ENCODE results near the gene HECA. TPM values are rescaled to one million over a fixed set of nuclear protein-coding genes. Genes with fewer than 3 reads are reported as not detected.

Gene HECA
- total and polyA plus RNA-seq, 10 of the 15 experiments (the other 5 are each of a cell fraction or from before 2014, with no cell fraction given): 0.52 to 7.2 (median 2.7) TPM

DNA sequence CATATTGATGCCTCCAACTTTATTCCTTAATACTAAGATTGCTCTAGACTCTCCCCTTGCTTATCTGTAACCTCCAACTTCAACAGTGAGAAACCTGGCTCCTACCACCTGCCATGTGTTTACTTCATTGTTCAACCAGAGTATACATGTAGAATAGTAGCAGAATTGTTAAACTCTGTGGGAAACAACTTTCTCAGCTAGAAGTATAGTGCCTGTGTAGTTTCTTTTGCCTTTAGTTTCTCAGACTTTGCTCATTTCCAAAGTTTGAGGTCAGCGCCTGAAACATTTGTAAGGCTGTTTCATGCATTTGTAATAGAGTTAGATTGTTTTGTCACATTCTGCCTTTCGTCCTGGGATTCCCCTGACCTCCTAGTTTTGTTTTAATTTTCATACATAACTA is 34.9 kb upstream of the HECA start (continued):
- TF ChIP-seq, protein P1, sequence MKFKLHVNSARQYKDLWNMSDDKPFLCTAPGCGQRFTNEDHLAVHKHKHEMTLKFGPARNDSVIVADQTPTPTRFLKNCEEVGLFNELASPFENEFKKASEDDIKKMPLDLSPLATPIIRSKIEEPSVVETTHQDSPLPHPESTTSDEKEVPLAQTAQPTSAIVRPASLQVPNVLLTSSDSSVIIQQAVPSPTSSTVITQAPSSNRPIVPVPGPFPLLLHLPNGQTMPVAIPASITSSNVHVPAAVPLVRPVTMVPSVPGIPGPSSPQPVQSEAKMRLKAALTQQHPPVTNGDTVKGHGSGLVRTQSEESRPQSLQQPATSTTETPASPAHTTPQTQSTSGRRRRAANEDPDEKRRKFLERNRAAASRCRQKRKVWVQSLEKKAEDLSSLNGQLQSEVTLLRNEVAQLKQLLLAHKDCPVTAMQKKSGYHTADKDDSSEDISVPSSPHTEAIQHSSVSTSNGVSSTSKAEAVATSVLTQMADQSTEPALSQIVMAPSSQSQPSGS (IDR thresholded peaks at IDR 0.05; ENCODE audit: low read length): peak; percentile 88
- TF ChIP-seq ZNF207 (IDR thresholded peaks at IDR 0.05; ENCODE audit: borderline replicate concordance) (no peak), RELA (IDR thresholded peaks at IDR 0.05; ENCODE audit: borderline replicate concordance, partially characterized antibody) (peak; percentile 32), BHLHE40 (IDR thresholded peaks at IDR 0.05; ENCODE audit: borderline replicate concordance in 1 of 2, low read depth in 2 of 2, low read length in 1 of 2) (peak; percentile 28 to 40; a peak in 2 of 4 replicates), NR2F1 (conservative IDR thresholded peaks at IDR 0.05) (no peak), CHD4 (IDR thresholded peaks at IDR 0.05) (no peak), NFIC (IDR thresholded peaks at IDR 0.05; ENCODE audit: low read depth, low read length) (peak; percentile 84), RCOR1 (conservative IDR thresholded peaks at IDR 0.05; ENCODE audit: low read depth, low read length) (no peak), CBX5 (IDR thresholded peaks at IDR 0.05; ENCODE audit: low read depth) (no peak), SMAD5 (IDR thresholded peaks at IDR 0.05; ENCODE audit: low read depth) (no peak), NBN (IDR thresholded peaks at IDR 0.05) (peak; percentile 39; the same call in 1 of the 2 replicates), ZSCAN29 (IDR thresholded peaks at IDR 0.05) (no peak), SRF (IDR thresholded peaks at IDR 0.05; ENCODE audit: low read depth in 2 of 2, low read length in 2 of 2) (no peak)
- TF ChIP-seq, protein P2, sequence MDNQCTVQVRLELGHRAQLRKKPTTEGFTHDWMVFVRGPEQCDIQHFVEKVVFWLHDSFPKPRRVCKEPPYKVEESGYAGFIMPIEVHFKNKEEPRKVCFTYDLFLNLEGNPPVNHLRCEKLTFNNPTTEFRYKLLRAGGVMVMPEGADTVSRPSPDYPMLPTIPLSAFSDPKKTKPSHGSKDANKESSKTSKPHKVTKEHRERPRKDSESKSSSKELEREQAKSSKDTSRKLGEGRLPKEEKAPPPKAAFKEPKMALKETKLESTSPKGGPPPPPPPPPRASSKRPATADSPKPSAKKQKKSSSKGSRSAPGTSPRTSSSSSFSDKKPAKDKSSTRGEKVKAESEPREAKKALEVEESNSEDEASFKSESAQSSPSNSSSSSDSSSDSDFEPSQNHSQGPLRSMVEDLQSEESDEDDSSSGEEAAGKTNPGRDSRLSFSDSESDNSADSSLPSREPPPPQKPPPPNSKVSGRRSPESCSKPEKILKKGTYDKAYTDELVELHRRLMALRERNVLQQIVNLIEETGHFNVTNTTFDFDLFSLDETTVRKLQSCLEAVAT (IDR thresholded peaks at IDR 0.05): no peak
- TF ChIP-seq, protein P3, sequence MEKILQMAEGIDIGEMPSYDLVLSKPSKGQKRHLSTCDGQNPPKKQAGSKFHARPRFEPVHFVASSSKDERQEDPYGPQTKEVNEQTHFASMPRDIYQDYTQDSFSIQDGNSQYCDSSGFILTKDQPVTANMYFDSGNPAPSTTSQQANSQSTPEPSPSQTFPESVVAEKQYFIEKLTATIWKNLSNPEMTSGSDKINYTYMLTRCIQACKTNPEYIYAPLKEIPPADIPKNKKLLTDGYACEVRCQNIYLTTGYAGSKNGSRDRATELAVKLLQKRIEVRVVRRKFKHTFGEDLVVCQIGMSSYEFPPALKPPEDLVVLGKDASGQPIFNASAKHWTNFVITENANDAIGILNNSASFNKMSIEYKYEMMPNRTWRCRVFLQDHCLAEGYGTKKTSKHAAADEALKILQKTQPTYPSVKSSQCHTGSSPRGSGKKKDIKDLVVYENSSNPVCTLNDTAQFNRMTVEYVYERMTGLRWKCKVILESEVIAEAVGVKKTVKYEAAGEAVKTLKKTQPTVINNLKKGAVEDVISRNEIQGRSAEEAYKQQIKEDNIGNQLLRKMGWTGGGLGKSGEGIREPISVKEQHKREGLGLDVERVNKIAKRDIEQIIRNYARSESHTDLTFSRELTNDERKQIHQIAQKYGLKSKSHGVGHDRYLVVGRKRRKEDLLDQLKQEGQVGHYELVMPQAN (conservative IDR thresholded peaks at IDR 0.05): no peak
- TF ChIP-seq, protein P4, sequence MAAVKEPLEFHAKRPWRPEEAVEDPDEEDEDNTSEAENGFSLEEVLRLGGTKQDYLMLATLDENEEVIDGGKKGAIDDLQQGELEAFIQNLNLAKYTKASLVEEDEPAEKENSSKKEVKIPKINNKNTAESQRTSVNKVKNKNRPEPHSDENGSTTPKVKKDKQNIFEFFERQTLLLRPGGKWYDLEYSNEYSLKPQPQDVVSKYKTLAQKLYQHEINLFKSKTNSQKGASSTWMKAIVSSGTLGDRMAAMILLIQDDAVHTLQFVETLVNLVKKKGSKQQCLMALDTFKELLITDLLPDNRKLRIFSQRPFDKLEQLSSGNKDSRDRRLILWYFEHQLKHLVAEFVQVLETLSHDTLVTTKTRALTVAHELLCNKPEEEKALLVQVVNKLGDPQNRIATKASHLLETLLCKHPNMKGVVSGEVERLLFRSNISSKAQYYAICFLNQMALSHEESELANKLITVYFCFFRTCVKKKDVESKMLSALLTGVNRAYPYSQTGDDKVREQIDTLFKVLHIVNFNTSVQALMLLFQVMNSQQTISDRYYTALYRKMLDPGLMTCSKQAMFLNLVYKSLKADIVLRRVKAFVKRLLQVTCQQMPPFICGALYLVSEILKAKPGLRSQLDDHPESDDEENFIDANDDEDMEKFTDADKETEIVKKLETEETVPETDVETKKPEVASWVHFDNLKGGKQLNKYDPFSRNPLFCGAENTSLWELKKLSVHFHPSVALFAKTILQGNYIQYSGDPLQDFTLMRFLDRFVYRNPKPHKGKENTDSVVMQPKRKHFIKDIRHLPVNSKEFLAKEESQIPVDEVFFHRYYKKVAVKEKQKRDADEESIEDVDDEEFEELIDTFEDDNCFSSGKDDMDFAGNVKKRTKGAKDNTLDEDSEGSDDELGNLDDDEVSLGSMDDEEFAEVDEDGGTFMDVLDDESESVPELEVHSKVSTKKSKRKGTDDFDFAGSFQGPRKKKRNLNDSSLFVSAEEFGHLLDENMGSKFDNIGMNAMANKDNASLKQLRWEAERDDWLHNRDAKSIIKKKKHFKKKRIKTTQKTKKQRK (IDR thresholded peaks at IDR 0.05; ENCODE audit: low read depth, low read length): no peak
- TF ChIP-seq, protein P5, sequence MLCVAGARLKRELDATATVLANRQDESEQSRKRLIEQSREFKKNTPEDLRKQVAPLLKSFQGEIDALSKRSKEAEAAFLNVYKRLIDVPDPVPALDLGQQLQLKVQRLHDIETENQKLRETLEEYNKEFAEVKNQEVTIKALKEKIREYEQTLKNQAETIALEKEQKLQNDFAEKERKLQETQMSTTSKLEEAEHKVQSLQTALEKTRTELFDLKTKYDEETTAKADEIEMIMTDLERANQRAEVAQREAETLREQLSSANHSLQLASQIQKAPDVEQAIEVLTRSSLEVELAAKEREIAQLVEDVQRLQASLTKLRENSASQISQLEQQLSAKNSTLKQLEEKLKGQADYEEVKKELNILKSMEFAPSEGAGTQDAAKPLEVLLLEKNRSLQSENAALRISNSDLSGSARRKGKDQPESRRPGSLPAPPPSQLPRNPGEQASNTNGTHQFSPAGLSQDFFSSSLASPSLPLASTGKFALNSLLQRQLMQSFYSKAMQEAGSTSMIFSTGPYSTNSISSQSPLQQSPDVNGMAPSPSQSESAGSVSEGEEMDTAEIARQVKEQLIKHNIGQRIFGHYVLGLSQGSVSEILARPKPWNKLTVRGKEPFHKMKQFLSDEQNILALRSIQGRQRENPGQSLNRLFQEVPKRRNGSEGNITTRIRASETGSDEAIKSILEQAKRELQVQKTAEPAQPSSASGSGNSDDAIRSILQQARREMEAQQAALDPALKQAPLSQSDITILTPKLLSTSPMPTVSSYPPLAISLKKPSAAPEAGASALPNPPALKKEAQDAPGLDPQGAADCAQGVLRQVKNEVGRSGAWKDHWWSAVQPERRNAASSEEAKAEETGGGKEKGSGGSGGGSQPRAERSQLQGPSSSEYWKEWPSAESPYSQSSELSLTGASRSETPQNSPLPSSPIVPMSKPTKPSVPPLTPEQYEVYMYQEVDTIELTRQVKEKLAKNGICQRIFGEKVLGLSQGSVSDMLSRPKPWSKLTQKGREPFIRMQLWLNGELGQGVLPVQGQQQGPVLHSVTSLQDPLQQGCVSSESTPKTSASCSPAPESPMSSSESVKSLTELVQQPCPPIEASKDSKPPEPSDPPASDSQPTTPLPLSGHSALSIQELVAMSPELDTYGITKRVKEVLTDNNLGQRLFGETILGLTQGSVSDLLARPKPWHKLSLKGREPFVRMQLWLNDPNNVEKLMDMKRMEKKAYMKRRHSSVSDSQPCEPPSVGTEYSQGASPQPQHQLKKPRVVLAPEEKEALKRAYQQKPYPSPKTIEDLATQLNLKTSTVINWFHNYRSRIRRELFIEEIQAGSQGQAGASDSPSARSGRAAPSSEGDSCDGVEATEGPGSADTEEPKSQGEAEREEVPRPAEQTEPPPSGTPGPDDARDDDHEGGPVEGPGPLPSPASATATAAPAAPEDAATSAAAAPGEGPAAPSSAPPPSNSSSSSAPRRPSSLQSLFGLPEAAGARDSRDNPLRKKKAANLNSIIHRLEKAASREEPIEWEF (IDR thresholded peaks at IDR 0.05; ENCODE audit: insufficient replicate concordance, low read depth, low read length): no peak
